ENCODE results near the gene ACCSL.

The ACCSL gene

DNA sequence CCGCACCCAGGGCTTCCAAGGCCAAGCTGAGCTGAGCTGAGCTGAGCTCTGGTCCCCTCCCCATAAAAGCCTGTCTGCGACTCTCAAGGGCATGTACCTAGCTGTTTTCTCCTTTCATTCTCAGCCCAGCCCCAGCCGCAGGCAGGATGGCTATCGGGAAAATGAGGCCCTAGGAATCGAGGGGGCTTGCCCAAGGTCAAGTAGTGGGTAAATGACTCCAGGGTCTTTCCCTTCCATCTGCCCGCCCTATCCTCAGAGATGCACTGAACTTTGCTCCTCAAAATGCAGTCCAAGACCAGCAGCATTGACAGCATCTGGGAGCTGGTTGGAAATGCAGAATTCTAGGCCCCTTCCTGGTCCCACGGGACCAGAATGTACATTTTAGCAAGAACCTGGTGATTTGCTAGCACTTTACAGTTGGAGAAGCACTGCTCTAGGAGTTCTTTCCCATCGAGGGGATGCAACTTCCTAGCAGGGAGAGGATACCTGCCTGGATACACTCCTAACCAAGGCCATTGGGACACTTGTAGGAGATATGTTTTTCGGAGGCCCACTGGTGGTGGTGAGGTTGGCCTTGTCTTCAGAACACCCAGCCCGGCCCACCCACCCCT is 43.2 kb upstream of the ACCSL start:
- TF ChIP-seq, protein P1, sequence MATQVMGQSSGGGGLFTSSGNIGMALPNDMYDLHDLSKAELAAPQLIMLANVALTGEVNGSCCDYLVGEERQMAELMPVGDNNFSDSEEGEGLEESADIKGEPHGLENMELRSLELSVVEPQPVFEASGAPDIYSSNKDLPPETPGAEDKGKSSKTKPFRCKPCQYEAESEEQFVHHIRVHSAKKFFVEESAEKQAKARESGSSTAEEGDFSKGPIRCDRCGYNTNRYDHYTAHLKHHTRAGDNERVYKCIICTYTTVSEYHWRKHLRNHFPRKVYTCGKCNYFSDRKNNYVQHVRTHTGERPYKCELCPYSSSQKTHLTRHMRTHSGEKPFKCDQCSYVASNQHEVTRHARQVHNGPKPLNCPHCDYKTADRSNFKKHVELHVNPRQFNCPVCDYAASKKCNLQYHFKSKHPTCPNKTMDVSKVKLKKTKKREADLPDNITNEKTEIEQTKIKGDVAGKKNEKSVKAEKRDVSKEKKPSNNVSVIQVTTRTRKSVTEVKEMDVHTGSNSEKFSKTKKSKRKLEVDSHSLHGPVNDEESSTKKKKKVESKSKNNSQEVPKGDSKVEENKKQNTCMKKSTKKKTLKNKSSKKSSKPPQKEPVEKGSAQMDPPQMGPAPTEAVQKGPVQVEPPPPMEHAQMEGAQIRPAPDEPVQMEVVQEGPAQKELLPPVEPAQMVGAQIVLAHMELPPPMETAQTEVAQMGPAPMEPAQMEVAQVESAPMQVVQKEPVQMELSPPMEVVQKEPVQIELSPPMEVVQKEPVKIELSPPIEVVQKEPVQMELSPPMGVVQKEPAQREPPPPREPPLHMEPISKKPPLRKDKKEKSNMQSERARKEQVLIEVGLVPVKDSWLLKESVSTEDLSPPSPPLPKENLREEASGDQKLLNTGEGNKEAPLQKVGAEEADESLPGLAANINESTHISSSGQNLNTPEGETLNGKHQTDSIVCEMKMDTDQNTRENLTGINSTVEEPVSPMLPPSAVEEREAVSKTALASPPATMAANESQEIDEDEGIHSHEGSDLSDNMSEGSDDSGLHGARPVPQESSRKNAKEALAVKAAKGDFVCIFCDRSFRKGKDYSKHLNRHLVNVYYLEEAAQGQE (IDR thresholded peaks at IDR 0.05; ENCODE audit: insufficient read depth in 1 of 2, low read depth in 2 of 2, low read length in 2 of 2) = no peak
- no peak for TF ChIP-seq FOXP2 (optimal IDR thresholded peaks at IDR 0.05; ENCODE audit: borderline replicate concordance, extremely low read depth, extremely low read length, insufficient read depth)
- TF ChIP-seq SIN3A (IDR thresholded peaks at IDR 0.05; ENCODE audit: borderline replicate concordance, insufficient read depth, low read length) = no peak
- TF ChIP-seq TAF1 (IDR thresholded peaks at IDR 0.05; ENCODE audit: borderline replicate concordance, insufficient read depth, low read length) = no peak
- no peak for TF ChIP-seq POLR2AphosphoS5 (IDR thresholded peaks at IDR 0.05; ENCODE audit: low read depth, low read length)

DNA sequence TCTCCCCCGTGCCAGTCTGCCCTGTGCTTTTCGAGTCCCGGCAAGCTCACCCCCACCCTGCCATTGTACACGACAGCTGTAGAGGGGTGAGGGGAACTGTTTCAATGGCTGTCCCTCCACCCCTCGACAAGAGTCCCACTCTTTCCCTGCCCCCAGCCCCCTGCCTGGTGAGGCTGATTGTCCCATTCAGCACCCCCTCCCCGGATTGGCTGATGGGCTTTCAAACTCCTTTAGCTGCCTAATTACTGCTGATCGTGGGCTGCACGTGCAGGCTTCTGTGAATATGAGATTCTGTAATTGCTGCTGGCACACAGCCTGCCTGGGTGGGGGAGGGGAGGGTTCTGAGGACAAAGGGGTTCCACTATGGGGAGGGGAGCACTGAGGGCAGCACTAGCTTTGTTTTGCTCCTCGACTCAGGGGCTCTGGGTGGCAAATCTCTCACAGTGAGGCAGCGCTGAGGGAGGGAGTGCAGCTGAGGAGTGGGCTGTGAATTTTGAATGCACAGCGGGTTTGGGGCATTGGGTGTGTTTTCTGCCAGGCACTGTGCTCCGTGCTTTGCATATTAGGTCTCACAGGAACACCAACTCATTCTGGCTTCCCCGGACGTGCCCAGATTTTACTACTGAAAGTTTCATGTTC is 42.6 kb upstream of the ACCSL start:
- TF ChIP-seq SIN3A (IDR thresholded peaks at IDR 0.05; ENCODE audit: borderline replicate concordance, insufficient read depth, low read length) (no peak), POLR2AphosphoS5 (IDR thresholded peaks at IDR 0.05; ENCODE audit: low read depth, low read length) (no peak), FOXP2 (optimal IDR thresholded peaks at IDR 0.05; ENCODE audit: borderline replicate concordance, extremely low read depth, extremely low read length, insufficient read depth) (no peak)
- TF ChIP-seq, protein P1 (IDR thresholded peaks at IDR 0.05; ENCODE audit: insufficient read depth in 1 of 2, low read depth in 2 of 2, low read length in 2 of 2) = no peak

DNA sequence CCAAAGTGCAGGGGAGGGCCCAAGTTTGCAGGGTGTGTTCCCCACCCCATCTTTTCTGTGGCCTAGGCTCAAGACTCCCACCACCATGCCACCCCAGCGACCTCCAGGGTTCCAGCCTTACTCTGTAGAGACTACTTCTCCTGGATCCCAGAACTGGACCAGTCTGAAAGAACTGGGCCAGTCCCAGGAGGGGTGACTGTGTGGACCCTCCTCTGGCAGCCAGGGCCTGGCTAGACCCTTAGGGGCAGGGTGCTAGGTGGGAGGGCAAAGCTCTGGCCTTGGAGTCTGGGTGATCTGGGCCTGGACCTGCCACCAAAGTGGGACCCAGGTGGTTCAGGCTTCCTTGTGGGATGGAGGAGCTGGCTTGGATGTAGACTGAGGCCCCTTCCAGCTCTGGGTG is 41.8 kb upstream of the ACCSL start:
- TF ChIP-seq TAF1 (IDR thresholded peaks at IDR 0.05; ENCODE audit: borderline replicate concordance, insufficient read depth, low read length) (no peak), POLR2AphosphoS5 (IDR thresholded peaks at IDR 0.05; ENCODE audit: low read depth, low read length) (no peak)

DNA sequence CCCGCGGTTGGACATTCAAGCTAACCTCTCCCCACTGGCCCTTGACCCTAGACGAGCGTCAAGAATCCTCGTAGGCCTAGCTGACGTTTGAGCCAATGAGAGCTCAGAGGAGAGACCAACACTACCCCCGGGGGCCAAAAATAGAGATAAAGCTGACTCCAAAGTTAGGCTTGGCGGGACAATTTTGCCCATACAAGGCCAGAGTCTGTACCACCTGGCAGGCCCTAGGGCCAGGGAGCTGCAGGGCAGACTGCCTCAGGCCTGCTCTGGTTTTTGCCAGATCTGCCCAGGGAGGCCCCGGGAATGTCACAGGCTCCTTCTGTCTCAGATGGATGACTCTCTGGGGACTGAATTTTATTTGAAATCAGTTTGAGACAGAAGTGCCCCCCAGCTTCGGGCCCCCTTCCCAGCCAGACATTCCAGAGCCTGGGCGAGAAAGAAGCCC is 40.8 kb upstream of the ACCSL start:
- TF ChIP-seq SIN3A (IDR thresholded peaks at IDR 0.05; ENCODE audit: borderline replicate concordance, insufficient read depth, low read length) (no peak), TAF1 (IDR thresholded peaks at IDR 0.05; ENCODE audit: borderline replicate concordance, insufficient read depth, low read length) (no peak)

DNA sequence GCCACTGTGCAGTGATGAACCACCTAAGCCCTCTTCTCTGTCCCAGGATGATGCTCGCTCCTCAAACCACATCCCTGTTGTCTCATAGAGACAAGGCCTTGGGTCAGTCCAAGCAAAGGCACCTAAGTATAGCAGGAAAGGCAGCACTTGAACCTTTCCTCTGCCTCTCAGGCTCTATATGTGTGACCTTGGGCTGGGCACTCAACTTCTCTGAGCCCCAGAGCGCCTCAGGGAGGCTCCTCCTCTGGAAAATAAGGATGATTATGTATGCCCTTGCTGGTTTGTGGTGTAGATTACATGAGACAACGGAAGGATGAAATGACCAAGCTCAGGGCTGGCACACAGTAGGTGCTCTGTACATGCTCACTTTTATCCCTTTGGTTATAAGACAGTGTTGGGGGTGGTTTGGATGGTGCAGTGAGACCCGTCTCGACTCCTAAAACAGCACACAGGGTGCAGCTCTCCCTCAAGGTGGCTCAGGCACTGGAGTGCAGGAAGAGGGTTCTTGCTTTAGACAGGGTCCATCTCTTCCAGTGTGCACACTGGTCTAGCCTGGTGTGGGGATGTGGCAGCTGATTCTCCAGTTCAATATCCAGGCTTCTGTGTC is 40.2 kb upstream of the ACCSL start:
- TF ChIP-seq TAF1 (IDR thresholded peaks at IDR 0.05; ENCODE audit: borderline replicate concordance, insufficient read depth, low read length) = no peak
- no peak for TF ChIP-seq FOXP2 (optimal IDR thresholded peaks at IDR 0.05; ENCODE audit: borderline replicate concordance, extremely low read depth, extremely low read length, insufficient read depth)
- TF ChIP-seq POLR2AphosphoS5 (IDR thresholded peaks at IDR 0.05; ENCODE audit: low read depth, low read length) = no peak
- TF ChIP-seq, protein P1 (IDR thresholded peaks at IDR 0.05; ENCODE audit: insufficient read depth in 1 of 2, low read depth in 2 of 2, low read length in 2 of 2) = no peak
- no peak for TF ChIP-seq SIN3A (IDR thresholded peaks at IDR 0.05; ENCODE audit: borderline replicate concordance, insufficient read depth, low read length)

DNA sequence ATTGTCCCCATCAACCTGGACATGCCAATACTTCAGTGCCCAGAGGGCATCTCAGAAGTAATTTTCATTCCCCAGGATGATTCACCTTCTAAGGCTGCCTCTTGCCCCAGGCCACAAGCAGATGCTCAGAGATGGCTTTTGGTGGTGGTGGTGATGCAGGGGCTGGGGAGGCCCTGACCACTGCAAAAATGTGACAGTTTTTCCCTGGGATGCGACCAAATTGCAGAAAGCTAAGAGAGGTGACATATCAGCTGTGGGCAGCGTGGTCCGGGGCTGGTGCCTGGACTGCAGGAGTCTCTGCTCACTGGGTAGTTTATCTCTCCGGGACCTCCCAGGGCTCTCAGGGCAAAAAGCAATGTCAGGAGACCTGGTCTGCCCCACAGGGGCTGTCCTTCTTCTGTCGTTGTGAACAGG is 39.7 kb upstream of the ACCSL start:
- TF ChIP-seq SIN3A (IDR thresholded peaks at IDR 0.05; ENCODE audit: borderline replicate concordance, insufficient read depth, low read length) (no peak), POLR2AphosphoS5 (IDR thresholded peaks at IDR 0.05; ENCODE audit: low read depth, low read length) (no peak), TAF1 (IDR thresholded peaks at IDR 0.05; ENCODE audit: borderline replicate concordance, insufficient read depth, low read length) (no peak), FOXP2 (optimal IDR thresholded peaks at IDR 0.05; ENCODE audit: borderline replicate concordance, extremely low read depth, extremely low read length, insufficient read depth) (no peak)
- TF ChIP-seq, protein P1 (IDR thresholded peaks at IDR 0.05; ENCODE audit: insufficient read depth in 1 of 2, low read depth in 2 of 2, low read length in 2 of 2) = no peak

Data from PFSK-1 (cell line).